IPS-NIHi11 (cell line): ENCODE data around the gene YY1.
"Not testable (repeated sequence)": the region's sequence is repeated elsewhere in the genome, so short reads cannot be mapped to it uniquely, and the experiment has no call there.

Experiments used
- DNase-seq: peaks from one replicate; pipeline ENCODE4 v3.0.0; 2012; ENCODE audit warnings: mixed read lengths, low spot score

YY1 gene

GRCh38 chr14:100296106-100296651 is 57.2 kb downstream of the YY1 start:
- DNase-seq: no peak

GRCh38 chr14:100296729-100297128 is 57.8 kb downstream of the YY1 start:
- DNase-seq: not testable (repeated sequence)

GRCh38 chr14:100297320-100298300 is 58.7 kb downstream of the YY1 start:
- no peak for DNase-seq

- DNase-seq: no peak
These were observed 59.8 kb downstream of the YY1 start for GRCh38 chr14:100298551-100299237.

- no peak for DNase-seq
These were observed 60.3 kb downstream of the YY1 start for GRCh38 chr14:100299238-100299560.

GRCh38 chr14:100302616-100303015 is 63.7 kb downstream of the YY1 start:
- DNase-seq: no peak

GRCh38 chr14:100303179-100303578 is 64.2 kb downstream of the YY1 start:
- no peak for DNase-seq

GRCh38 chr14:100303925-100304324 is 65.0 kb downstream of the YY1 start:
- no peak for DNase-seq

GRCh38 chr14:100304825-100305323 is 65.9 kb downstream of the YY1 start:
- peak; percentile 73 for DNase-seq

GRCh38 chr14:100305324-100306100 is 66.6 kb downstream of the YY1 start:
- DNase-seq: peak; percentile 45

GRCh38 chr14:100306101-100306997 is 67.4 kb downstream of the YY1 start, which contains the start of gene SLC25A29:
TSS of gene SLC25A29 (minus strand) at chr14:100306444. CDS start at chr14:100306232, 212 bp downstream.
- peak; percentile 99 for DNase-seq

GRCh38 chr14:100306998-100307765 is 68.2 kb downstream of the YY1 start:
- peak; percentile 52 for DNase-seq

- DNase-seq: no peak
These were observed 69.0 kb downstream of the YY1 start for GRCh38 chr14:100307766-100308426.

- DNase-seq: not testable (repeated sequence)
These were observed 69.5 kb downstream of the YY1 start for GRCh38 chr14:100308427-100308792.

GRCh38 chr14:100309028-100309737 is 70.2 kb downstream of the YY1 start:
- DNase-seq: no peak

- DNase-seq: not testable (repeated sequence)
These were observed 73.3 kb downstream of the YY1 start for GRCh38 chr14:100312110-100312876.

GRCh38 chr14:100312877-100313400 is 74.0 kb downstream of the YY1 start:
- DNase-seq: no peak
